ENCODE results near the gene RGS9. TPM values are rescaled to one million over a fixed set of nuclear protein-coding genes. Genes with fewer than 3 reads are reported as not detected.
"Not testable (repeated sequence)": the region's sequence is repeated elsewhere in the genome, so short reads cannot be mapped to it uniquely, and the experiment has no call there.

The RGS9 gene
- total and polyA plus RNA-seq, 4 donors: 2.1 to 10.6 (median 3.3) TPM

DNA sequence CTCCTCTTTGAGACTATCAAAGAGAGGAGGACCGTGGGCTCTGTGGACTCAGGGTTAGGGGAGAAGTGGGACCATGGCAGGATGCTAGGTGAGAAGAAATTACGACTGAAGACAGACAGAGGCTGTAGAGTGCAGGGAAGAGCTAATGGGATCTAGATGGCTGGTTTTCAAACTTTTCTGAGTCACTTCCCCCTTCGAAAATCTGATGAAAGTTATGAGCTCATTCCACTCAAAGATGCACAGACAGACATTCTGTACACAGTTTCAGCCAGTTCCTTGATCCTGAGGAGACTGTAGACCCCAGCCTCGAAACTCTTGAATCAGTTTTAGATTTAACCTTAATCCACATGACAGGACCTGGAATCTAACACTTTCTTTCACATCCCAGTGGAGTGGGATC lies 40.7 kb downstream of the RGS9 start:
- Histone ChIP-seq H3K9ac (ENCODE audit: insufficient read depth in 1 of 2, low read length in 2 of 2) (no peak overlapping the region), H3K27ac (ENCODE audit: low read depth in 1 of 2, low read length in 1 of 2) (no peak overlapping the region), H3K36me3 (ENCODE audit: control insufficient read depth in 4 of 4, insufficient read depth in 4 of 4, low read length in 4 of 4) (no peaks in the 10 kb centered on the region), H3K9me3 (ENCODE audit: control insufficient read depth in 4 of 4, insufficient read depth in 3 of 4, low read length in 3 of 4) (no peaks in the 10 kb centered on the region), H3K4me1 (ENCODE audit: control insufficient read depth in 5 of 5, insufficient read depth in 5 of 5, low read length in 5 of 5) (peaks cover 0 to 4% (median 0%) of the 10 kb centered on the region in 5 donors), H3K4me3 (no peak overlapping the region), H3K27me3 (ENCODE audit: control insufficient read depth in 3 of 3, insufficient read depth in 3 of 3, low read length in 2 of 3) (no peaks in the 10 kb centered on the region)
- TF ChIP-seq, protein P1, sequence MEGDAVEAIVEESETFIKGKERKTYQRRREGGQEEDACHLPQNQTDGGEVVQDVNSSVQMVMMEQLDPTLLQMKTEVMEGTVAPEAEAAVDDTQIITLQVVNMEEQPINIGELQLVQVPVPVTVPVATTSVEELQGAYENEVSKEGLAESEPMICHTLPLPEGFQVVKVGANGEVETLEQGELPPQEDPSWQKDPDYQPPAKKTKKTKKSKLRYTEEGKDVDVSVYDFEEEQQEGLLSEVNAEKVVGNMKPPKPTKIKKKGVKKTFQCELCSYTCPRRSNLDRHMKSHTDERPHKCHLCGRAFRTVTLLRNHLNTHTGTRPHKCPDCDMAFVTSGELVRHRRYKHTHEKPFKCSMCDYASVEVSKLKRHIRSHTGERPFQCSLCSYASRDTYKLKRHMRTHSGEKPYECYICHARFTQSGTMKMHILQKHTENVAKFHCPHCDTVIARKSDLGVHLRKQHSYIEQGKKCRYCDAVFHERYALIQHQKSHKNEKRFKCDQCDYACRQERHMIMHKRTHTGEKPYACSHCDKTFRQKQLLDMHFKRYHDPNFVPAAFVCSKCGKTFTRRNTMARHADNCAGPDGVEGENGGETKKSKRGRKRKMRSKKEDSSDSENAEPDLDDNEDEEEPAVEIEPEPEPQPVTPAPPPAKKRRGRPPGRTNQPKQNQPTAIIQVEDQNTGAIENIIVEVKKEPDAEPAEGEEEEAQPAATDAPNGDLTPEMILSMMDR (IDR thresholded peaks at IDR 0.05; ENCODE audit: control extremely low read depth, extremely low read depth): no peak
- ATAC-seq (ENCODE audit: insufficient read depth, low FRiP score): no peak
- WGBS, 2 donors: 73 to 74% methylated on average over 4 of the region's 4 CpGs
- no peak for DNase-seq

DNA sequence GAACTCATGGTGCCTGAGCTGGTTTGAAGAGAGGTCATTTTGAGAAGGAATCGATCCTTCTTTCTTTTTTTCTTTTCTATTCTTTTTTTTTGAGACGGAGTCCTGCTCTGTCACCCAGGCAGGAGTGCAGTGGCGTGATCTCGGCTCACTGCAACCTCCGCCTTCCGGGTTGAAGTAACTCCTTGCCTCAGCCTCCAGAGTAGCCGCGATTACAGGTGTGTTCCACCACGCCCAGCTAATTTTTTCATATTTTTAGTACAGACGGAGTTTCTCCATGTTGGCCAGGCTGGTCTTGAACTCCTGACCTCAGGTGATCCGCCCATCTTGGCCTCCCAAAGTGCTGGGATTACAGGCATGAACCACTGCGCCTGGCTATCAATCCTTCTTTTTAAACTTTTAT lies 43.1 kb downstream of the RGS9 start:
- not testable (repeated sequence) for H3K36me3 ChIP-seq (ENCODE audit: control insufficient read depth in 4 of 4, insufficient read depth in 4 of 4, low read length in 4 of 4); H3K4me3 ChIP-seq; H3K4me1 ChIP-seq (ENCODE audit: control insufficient read depth in 5 of 5, insufficient read depth in 5 of 5, low read length in 5 of 5); H3K9ac ChIP-seq (ENCODE audit: insufficient read depth in 1 of 2, low read length in 2 of 2); ATAC-seq (ENCODE audit: insufficient read depth, low FRiP score); H3K27me3 ChIP-seq (ENCODE audit: control insufficient read depth in 3 of 3, insufficient read depth in 3 of 3, low read length in 2 of 3); DNase-seq; H3K9me3 ChIP-seq (ENCODE audit: control insufficient read depth in 4 of 4, insufficient read depth in 3 of 4, low read length in 3 of 4); H3K27ac ChIP-seq (ENCODE audit: low read depth in 1 of 2, low read length in 1 of 2)
- 91 to 98% methylated on average over 12 of the region's 12 CpGs for WGBS, 2 donors

DNA sequence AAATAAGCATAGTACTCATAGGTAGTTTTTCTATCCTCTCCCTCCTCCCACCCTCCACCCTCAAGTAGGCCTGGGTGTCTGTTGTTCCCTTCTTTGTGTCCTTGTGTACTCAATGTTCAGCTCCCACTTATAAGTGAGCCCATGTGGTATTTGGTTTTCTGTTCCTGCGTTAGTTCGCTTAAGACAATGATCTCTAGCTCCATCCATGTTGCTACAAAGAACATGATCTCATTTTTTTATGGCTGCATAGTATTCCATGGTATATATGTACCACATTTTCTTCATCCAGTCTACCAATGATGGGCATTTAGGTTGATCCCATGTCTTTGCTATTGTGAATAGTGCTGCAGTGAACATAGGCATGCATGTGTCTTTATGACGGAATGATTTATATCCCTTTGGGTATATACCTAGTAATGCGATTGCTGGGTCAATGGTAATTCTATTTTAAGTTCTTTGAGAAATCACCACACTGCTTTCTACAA lies 43.6 kb downstream of the RGS9 start:
- H3K27ac ChIP-seq (ENCODE audit: low read depth in 1 of 2, low read length in 1 of 2); DNase-seq; H3K36me3 ChIP-seq (ENCODE audit: control insufficient read depth in 4 of 4, insufficient read depth in 4 of 4, low read length in 4 of 4); H3K9ac ChIP-seq (ENCODE audit: insufficient read depth in 1 of 2, low read length in 2 of 2); H3K4me1 ChIP-seq (ENCODE audit: control insufficient read depth in 5 of 5, insufficient read depth in 5 of 5, low read length in 5 of 5); H3K27me3 ChIP-seq (ENCODE audit: control insufficient read depth in 3 of 3, insufficient read depth in 3 of 3, low read length in 2 of 3); H3K9me3 ChIP-seq (ENCODE audit: control insufficient read depth in 4 of 4, insufficient read depth in 3 of 4, low read length in 3 of 4); ATAC-seq (ENCODE audit: insufficient read depth, low FRiP score); H3K4me3 ChIP-seq: not testable (repeated sequence)
- 84 to 91% methylated on average over 4 of the region's 4 CpGs for WGBS, 2 donors

DNA sequence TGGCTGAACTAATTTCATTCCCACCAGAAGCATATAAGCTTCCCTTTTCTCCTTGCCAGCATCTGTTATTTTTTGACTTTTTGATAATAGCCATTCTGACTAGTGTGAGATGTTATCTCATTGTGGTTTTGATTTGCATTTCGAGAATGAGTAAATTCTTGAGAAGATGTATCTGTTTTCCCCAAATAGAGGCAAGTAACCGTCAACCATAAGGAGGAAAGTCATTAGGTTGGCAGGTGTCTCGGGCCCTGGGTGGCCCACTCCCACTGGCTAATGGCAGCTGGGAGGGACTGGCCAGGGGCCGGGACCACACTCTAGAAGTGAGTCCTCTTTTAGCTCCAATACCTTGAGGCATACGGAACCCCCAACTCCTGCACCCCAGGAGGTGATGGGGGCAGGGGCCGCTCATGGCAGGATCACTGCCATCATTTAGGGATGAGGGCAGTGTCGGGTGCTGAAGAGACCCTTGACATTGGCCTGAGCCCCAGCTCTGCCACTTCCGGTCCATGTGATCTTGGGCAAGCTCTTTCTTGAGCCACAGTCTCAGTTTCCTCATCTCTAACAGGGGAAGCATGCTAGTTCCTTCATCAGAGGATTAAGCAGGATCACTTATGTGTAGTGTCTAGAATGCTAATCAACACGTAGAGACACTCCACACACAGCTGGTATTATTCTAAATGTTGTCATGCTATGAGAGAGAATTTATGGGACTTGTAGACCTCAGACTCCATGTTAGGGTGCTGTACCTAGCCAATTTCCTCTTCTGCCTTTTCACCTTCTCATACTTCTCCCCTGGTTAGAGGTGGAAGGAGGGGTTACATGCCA lies 44.3 kb downstream of the RGS9 start:
- TF ChIP-seq, protein P1 (IDR thresholded peaks at IDR 0.05; ENCODE audit: control extremely low read depth, extremely low read depth): no peak
- 52 to 73% methylated on average over 9 of the region's 9 CpGs for WGBS, 2 donors
- H3K36me3 ChIP-seq (ENCODE audit: control insufficient read depth in 4 of 4, insufficient read depth in 4 of 4, low read length in 4 of 4): no peaks in the 10 kb centered on the region
- DNase-seq: no peak
- peaks cover 0 to 10% (median 0%) of the 10 kb centered on the region in 5 donors for H3K4me1 ChIP-seq (ENCODE audit: control insufficient read depth in 5 of 5, insufficient read depth in 5 of 5, low read length in 5 of 5)
- no peak overlapping the region for H3K27ac ChIP-seq (ENCODE audit: low read depth in 1 of 2, low read length in 1 of 2)
- ATAC-seq (ENCODE audit: insufficient read depth, low FRiP score): no peak
- H3K4me3 ChIP-seq: no peak overlapping the region
- H3K9ac ChIP-seq (ENCODE audit: insufficient read depth in 1 of 2, low read length in 2 of 2): no peak overlapping the region
- H3K27me3 ChIP-seq (ENCODE audit: control insufficient read depth in 3 of 3, insufficient read depth in 3 of 3, low read length in 2 of 3): no peaks in the 10 kb centered on the region
- no peaks in the 10 kb centered on the region for H3K9me3 ChIP-seq (ENCODE audit: control insufficient read depth in 4 of 4, insufficient read depth in 3 of 4, low read length in 3 of 4)

Data from lung (tissue), 12 donors.